Stomach (tissue), 4 donors: ENCODE data around the gene SLC10A3.

Experiments used
- CTCF ChIP-seq, 7 experiments: fragments of 450-650 bp in 4 of 7; fragments of 200-600 bp in 3 of 7; sonication (generic) in 3 of 7; IDR thresholded peaks; one replicate each; pipeline ENCODE4 v1.5.1; 2016 to 2019; ENCODE audit warnings: antibody characterized with exemption in 7 of 7, control low read depth in 2 of 7, mild to moderate bottlenecking in 1 of 7
- EP300 ChIP-seq: sonication (generic); formaldehyde crosslinking; IDR thresholded peaks from one replicate; pipeline ENCODE4 v1.6.1; 2017; ENCODE audit warnings: antibody characterized with exemption
- POLR2A ChIP-seq, 4 donors: fragments of 450-650 bp; IDR thresholded peaks; one replicate each; pipeline ENCODE4 v1.6.1; 2016; ENCODE audit warnings: antibody characterized with exemption in 4 of 4, control low read depth in 2 of 4, mild to moderate bottlenecking in 1 of 4, moderate library complexity in 1 of 4
- POLR2AphosphoS5 ChIP-seq, 3 donors: sonication (generic); formaldehyde crosslinking; IDR thresholded peaks; one replicate each; pipeline ENCODE4 v1.6.1; 2016; ENCODE audit warnings: antibody characterized with exemption in 3 of 3

- no peak for TF ChIP-seq POLR2A (IDR thresholded peaks at IDR 0.05)
- no peak for TF ChIP-seq CTCF (IDR thresholded peaks at IDR 0.05)
- TF ChIP-seq EP300: no peak
- no peak for TF ChIP-seq POLR2AphosphoS5 (IDR thresholded peaks at IDR 0.05)
Measured at GRCh38 chrX:154466907-154467306, 23.5 kb downstream of the SLC10A3 start.
